CD4-positive, alpha-beta T cell treated with Interleukin-6 at 100 ng/mL for 8 hours (primary cell): ENCODE results near the gene FOXP2.
"Not testable (repeated sequence)": the region's sequence is repeated elsewhere in the genome, so short reads cannot be mapped to it uniquely, and the experiment has no call there.

ENCODE experiments used
- DNase-seq: peaks from one replicate; pipeline ENCODE4 v3.0.0-alpha.2; 2020; ENCODE audit warnings: mixed read lengths, low spot score

FOXP2 gene

DNA sequence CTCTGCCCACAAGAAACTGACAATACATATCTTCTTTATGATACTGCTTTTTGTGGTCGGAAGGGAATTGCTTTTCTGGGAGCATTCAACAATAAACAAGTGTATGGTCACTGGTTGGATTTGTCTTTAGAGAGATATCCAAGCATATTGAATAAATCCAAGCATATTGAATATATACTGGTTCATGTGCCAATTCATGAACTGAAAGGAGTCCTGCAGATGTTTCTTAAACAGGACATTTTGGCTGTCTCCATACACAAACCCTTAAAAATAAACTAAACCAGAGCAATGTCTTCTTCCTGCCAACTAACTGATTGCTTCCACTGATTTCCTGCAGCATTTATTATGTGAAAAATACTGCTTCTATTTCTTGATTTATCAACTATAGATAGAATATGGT lies 173.9 kb downstream of the FOXP2 start:
- no peak for DNase-seq

DNA sequence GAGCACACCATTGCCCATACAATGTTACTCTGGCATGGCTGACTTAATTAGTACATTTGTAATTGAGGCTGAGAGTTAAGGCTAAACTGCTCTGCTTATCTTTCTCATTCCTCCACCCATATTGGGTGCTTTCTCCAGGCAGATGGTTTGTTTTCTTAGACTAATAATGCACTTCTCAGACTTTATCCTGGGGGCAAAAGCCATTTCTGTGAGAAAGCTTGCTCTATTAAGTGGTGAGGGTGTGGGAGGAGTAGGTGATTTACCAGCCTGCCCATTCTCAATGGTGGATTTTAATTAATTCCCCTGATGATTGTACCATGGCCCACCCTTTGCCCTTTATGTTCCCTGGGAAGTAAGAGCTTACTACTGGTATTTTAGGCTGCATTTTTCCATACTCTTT lies 174.8 kb downstream of the FOXP2 start:
- DNase-seq = no peak

DNA sequence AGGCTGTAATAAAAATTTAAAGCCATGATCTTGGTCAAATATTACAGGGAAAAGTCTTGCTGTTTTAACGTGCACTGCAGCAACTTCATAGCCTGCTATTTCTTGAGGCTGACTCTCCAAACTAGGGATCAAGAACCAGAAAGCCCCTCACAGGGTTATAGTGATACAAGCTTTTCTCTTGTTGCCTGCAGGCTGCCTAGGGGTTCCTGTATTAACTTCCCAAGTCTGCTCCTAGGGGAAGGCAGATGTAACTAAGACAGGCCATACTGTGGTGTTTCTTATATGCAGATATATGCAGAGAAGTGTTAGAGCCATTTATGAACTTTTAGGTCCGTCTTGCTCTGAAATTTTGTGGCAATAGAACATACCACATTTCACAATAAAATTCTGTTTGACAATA lies 175.7 kb downstream of the FOXP2 start:
- DNase-seq = no peak

DNA sequence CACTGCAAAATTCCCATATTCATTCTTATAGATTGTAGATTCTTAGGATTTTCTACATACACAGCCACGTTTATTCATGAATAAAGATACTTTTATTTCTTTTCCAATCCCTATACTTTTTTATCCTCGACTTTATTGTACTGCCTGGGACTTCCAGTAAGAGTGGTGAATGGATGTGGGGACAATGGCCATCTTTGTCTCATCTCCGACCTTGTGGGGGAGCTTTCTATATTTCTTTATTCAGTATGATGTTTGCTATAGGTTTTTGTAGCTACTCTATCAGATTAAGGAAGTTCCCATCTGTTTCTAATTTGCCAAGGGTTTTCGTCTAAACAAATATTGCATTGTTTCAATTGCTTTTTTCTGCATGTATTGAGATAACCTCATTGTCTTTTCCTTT lies 184.3 kb downstream of the FOXP2 start:
- no peak for DNase-seq

DNA sequence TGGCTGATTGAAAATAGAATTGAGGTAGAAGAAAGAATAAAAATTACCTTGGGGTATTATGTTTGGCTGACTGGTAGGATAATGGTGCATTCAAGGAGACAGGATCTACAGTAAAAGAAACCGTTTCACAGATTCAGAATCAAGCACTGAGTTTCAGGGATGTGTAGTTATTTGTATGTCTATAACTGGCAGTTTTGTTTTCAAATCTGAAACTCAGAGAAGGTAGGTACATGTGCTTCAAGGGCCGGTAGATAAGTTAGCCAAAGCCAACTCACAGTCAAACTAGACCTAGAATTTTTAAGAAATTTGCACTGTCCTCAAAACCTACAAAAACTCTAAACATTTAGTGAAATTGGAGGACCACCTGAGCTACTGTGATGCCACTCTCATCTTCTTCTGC lies 191.5 kb downstream of the FOXP2 start:
- DNase-seq = no peak

DNA sequence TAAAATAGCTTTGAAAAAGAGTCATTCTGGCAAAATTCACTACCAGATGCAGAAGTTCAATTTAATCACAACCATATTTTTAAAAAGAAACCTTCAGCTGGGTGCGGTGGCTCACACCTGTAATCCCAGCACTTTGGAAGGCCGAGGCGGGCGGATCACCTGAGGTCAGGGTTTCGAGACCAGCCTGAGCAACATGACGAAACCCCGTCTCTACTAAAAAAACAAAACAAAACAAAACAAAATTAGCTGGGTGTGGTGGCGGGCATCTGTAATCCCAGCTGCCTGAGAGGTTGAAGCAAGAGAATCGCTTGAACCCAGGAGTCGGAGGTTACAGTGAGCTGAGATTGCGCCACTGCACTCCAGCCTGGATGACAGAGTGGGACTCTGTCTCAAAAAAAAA lies 194.2 kb downstream of the FOXP2 start:
- DNase-seq = not testable (repeated sequence)

DNA sequence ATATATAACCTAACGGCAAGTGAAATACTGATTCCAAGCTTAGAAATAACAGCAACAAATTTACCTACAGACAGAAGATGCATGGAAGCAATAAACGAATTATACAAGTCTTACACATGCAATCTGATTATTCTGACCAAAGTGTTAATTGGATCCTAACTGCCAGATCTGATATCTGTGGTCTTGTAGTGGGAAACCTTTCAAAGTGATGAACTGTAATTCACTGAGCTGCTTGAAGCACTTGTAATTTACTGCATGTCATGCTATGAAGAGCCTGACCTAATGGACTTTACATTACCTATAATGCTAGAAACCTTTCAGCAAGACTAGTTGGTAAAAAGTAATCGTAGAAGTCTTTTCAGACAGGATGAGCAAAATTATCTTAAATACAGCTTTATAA lies 205.6 kb downstream of the FOXP2 start:
- no peak for DNase-seq

DNA sequence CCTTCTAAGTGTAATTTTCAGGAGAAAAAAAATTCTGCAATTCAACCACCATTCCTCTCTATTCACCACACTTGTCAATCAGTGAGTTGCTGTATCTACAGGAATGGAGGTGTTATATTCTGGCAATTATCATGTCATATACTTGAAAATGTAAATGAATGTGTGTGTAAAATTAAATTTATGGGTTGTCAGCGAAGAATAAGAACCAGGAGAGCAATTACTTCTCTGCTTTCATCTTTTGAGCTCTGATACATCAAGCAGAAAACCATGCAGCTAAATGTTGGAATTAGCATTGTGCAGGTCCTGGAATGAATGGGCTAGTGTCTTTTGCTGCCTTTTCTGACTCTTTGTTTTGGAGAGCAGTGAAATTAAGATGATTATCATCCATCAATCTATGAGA lies 207.6 kb downstream of the FOXP2 start:
- no peak for DNase-seq

DNA sequence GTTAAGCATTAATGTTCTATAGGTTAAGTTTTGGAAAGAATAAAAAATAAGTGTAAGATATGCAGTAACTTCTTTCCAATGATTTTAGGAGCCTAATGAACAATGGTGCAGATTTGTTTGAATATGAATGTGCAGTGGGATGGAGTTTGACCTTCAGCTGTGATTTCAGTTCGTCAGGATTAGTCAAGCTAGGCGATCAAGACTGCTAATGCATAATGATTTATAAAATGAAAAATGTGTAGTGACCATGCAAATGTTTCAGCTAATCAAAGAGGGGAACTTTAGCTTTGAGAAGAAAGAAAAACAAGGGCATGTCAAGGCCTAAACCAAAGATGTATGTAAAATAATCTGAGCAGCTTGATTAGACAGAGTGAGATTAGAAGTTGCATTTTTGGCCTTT lies 208.5 kb downstream of the FOXP2 start:
- DNase-seq = no peak

DNA sequence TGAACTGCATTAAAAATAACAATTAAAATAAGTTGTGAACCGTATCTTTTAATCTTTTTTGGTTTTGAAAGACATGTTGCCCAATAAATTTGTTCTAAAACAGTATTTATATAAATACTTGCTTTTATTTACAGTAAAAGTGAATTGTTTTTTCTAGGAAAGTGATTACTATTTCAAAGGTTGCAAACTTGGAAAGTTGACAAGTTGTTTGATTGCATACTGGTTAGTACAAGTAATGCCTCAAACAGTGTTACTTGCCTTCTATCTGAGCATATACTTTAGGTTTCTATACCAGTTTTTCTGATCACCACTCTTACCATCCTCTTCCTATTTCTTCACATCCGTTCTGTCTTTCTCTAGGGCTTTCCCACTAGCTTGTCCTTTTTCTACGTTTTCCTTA lies 212.6 kb downstream of the FOXP2 start:
- DNase-seq = no peak

DNA sequence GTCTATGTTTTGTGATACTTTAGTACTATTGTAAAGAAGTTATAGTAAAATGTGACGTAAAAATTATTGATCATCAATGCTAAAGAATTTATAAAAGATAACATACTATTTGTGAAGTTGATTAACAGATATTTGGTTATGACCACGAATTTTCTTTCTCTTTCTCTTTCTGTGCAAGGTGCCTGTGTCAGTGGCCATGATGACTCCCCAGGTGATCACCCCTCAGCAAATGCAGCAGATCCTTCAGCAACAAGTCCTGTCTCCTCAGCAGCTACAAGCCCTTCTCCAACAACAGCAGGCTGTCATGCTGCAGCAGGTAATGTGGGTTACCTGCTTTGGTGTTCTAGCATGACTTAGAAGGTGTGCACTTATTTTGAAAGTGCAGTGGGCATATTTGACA lies 213.7 kb downstream of the FOXP2 start:
- DNase-seq = no peak

DNA sequence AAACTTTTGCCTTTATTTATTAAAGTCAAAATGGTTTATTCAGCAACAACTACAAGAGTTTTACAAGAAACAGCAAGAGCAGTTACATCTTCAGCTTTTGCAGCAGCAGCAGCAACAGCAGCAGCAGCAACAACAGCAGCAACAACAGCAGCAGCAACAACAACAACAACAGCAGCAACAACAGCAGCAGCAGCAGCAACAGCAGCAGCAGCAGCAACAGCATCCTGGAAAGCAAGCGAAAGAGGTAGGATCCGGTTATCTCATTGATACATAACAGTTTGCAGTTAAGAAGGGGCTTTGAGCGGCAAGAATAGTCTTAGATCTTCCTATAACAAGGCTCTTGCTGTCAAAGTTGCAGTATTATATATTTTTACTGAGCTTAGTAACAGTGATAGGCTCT lies 215.1 kb downstream of the FOXP2 start:
- no peak for DNase-seq

DNA sequence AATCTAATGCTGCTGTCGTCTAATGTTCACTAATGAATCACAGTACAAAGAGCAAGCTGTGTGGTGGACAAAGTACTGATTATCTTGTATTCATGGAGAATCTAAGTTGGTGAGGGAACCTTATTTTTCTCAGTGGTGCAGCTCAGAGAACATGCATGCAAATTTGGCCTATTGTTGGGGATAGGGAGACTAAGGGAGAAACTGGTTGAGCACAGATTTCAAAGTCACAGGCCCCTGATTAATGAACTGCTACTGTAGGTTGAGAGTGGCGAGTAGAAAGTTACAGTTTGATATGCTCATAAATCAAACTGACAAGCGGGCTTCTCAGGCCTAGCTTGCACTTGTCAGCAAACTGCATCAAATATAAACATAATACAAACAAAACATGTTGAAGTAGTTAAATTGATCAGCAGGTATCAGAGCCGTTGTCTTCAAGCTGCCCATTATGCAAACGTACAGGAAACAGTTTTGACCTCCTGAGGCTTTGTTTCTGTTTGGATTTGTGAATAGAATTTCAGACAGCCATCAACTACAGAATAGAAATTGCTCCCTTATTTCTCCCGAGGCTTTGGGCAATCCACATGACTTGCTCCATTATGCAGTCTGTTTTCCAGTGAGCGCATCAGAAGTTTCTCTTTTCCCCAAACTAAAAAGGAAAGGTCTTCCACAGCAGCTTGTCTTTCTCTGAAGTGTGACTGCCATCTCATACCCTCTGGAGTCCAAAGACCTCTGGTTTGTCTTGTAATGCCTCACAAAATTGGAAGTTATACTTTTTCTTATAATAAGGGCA lies 215.8 kb downstream of the FOXP2 start:
- DNase-seq = no peak

DNA sequence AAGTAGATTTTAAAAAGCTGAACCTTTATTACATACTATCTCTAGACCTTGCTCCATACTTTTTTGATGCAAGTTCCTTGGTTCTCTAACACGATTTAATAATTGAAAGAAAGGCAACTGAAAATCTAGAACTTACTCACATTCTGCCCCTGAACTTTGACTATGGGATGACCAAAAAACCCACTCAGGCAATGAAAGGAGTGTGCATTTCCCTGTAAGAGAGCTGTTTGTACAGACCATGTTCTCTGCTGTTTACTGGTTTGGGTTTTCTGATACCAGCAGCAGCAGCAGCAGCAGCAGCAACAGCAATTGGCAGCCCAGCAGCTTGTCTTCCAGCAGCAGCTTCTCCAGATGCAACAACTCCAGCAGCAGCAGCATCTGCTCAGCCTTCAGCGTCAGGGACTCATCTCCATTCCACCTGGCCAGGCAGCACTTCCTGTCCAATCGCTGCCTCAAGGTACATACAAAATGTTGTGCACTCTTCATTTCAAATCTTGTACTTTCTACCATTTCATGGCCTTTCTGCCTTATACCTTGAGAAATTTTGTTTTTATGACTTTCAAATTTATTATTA lies 216.7 kb downstream of the FOXP2 start:
- DNase-seq = no peak

DNA sequence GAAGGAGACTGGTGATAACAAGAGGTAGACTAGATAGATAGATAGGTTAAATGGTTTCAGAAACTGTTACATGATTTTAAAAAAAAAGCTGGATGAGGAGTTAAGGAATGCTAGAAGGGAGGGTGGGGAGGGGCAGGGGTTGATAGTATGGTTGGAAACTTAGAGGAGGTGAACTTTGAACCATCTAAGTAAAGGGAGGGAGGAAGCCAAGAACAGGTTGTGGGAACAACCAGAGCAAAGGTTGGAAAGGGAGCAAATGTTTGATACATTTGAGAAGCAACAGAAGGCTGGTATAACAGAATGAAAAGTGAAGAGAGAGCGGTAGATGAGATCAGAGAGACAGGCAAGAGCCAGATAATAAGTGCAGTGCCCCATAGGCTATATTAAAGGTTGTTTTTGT lies 224.8 kb downstream of the FOXP2 start:
- DNase-seq = no peak

DNA sequence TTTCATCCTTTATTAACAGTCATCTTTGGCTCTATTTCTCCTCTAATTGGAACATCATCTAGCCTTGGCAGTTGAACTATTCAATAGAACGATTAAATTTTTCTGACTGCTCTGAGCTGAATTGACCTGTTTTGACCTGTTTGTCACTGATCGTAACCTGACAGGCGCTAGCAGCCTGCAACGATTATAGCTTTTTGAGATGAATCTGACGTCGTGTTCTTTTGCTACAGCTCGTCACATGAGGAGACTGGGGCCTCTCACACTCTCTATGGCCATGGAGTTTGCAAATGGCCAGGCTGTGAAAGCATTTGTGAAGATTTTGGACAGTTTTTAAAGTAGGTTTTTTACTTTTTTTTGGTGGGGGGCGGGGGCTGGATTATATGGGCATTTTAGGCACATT lies 229.8 kb downstream of the FOXP2 start:
- no peak for DNase-seq

DNA sequence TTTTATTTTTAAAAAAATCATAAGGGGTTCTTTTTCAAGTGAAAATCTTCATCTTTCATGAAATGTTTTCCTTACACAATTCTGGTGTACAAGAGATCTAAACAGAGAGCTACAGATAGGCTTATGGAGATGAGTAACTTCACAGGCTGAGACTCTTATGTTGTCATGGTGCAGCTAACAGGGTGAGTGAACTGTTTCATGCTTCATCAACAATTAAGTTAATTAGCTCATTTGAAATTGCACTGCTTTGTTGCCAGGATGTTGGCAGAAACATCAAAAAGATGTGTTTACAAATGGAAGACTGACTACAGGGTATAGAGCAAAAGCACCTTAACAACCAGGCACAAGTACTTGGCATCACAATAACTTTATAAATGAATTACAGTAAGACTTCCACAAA lies 230.8 kb downstream of the FOXP2 start:
- no peak for DNase-seq

DNA sequence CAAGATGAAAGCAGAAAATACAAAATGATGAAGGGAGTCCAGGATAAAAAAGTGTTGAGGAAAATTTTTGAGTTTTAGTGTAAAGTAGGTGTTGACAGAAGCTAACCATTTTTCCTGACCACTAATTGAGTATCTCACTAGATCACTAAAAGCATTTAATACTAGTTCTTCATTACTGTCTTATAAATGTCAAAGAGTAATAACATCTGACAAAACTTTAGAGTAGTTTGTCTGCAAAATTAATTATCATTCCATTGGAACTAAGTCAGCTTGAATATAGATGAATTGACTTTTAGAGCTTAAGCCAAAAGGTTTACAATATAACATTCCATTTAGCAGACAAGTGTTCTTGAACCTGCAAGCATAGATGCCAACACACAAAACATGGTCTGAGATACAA lies 232.9 kb downstream of the FOXP2 start:
- DNase-seq = no peak

DNA sequence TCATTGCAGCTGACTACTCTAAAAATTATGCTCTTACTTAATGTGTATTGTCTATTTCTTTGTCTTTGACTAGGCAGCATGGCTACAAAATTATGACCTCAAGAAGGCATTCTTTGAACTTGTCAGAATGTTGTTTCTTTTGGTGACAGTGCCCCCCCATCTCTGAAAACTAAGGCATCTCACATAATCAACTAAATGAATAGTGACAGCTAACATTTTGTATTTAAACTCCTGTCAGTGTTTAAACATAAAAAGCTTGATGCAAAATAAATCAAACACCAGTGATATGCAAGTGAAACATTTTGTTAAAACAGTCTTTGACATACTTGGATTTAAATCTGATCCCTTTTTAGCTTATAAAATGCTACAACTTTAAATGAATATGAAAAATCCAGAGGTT lies 233.5 kb downstream of the FOXP2 start:
- no peak for DNase-seq

DNA sequence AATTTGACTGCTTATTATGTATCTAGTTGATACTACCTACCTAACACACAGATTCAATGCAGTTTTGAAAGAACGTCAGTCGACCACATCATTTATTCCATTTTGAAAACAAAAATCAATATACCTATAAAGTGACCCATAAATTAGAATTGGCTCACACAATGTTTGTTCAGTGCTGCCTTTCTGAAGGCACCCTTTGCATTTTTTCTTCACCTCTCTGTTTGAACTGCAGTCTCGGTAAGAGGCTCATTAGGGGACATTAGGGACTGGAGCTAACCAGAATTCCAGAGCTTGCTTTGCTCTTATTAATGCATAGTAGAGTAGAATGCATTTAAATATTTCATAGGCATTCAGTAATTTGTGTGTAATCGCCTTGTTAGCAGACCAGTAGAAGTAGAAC lies 234.1 kb downstream of the FOXP2 start:
- no peak for DNase-seq

DNA sequence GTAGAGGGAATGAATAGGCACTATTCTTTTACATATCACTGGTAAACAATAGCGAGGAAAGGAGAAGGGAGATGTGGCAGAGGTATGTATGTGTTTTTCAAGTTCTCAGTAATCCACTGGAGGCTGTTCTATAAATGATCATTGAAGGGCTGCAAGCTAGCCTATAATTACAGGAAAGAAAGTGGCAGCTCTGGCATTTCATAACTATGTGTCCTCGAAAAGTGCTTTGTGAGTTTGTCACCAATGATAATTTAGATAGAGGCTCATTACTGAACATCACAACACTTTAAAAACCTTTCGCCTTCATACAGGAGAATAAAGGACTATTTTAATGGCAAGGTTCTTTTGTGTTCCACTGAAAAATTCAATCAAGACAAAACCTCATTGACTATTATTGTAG lies 235.1 kb downstream of the FOXP2 start:
- DNase-seq = no peak

DNA sequence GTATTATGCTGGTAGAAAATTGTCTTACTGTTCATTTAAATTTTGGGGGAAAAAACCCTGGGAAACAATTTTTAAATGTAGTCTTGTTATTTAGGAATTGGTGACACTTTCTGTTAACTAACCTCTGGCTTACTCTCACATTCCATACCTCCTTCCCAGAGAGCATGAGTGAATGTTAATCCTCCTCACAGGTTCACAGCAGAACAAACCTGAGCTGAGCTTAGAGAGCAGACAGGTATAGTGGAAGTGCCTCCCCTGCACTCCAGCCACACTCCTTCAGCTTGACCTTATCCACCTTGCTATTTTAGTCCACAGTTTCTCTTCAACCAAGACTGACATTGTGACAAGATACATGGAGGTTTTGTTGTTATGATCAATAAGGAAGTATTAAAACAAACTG lies 235.9 kb downstream of the FOXP2 start:
- no peak for DNase-seq

DNA sequence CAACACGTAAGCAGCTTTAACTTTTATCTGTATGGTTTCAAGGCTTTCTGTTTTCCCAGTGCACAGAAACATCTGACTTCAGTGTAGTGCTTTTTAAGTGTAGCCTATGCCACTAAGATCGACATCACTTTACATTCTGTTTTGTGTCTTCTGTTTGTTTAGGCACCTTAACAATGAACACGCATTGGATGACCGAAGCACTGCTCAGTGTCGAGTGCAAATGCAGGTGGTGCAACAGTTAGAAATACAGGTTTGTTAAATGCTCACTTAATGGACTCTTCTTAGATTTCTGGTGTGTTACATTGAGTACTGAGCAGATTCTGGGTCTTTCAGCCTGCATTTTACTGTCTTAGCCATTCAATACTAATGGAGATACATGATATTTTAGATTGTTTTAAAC lies 237.4 kb downstream of the FOXP2 start:
- no peak for DNase-seq

DNA sequence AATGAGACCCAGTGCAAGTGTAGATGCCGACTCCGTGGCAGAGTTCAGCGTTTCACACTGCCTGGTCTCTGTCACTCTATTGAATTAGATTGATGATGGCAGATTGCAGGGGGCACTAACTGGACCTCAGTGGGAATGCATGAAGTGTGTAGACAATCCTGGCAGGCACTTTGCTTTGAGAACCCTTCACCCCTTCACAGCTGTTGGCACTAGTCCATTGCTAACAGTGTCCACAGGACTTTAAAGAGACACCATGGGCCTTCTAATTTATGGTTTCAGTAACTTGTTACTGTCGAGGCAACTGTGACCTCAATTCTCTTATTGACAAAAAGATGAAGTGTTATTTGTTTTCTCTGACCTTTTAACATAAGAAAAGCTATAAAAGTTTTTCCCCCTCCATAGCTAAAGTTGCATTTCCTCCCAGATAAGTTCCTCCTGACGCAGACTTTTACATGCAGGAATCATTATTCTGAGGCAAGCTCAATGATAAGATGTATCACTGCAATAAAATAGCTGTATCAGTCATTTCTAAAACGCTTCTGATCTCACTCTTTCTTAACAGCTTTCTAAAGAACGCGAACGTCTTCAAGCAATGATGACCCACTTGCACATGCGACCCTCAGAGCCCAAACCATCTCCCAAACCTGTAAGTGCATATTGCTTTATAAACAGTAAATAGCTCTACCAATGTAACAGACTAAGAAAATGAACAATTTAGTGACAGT lies 238.9 kb downstream of the FOXP2 start:
- DNase-seq = no peak
